Measurements from ENCODE around the gene POLR2J2. TPM values are rescaled to one million over a fixed set of nuclear protein-coding genes. Genes with fewer than 3 reads are reported as not detected.
A peak's percentile ranks its signal among the peaks of the same experiment; 100 is the strongest.
"Not testable (repeated sequence)": the region's sequence is repeated elsewhere in the genome, so short reads cannot be mapped to it uniquely, and the experiment has no call there.

POLR2J2 gene
- total and polyA plus RNA-seq, 10 donors: 0.99 to 21.1 (median 10.5) TPM

DNA sequence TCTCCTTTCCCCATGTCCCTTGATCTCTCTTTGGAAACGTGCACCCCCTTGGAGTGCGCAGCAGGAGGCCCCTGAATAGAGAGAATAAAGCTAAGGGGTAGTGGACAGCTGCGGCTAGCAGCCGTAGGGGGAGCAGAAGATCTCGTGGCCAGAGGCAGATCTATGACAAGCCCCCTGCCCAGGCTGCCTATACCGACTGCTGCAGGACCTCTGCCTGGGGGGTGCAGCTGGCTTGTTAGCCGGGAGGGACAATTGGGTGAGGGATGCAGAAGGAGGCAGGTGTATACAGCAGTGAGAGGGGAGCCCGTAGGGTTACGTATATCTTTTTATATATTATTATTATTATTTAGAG is 469 bp upstream of the POLR2J2 start:
- no CpG with 5 or more reads among the region's 9 CpGs for WGBS, 5 donors
- H3K27me3 ChIP-seq (replicated peaks in 1 of 7); H3K27ac ChIP-seq; H3K9me3 ChIP-seq; intact Hi-C loops (cut with DNase I; ENCODE audit: low total_unique reads); DNase-seq; H3K36me3 ChIP-seq; H3K4me1 ChIP-seq: not testable (repeated sequence)
- H3K4me3 ChIP-seq: peak overlapping the region in 3 of 8 donors; percentile 37 to 65 (median 43)

DNA sequence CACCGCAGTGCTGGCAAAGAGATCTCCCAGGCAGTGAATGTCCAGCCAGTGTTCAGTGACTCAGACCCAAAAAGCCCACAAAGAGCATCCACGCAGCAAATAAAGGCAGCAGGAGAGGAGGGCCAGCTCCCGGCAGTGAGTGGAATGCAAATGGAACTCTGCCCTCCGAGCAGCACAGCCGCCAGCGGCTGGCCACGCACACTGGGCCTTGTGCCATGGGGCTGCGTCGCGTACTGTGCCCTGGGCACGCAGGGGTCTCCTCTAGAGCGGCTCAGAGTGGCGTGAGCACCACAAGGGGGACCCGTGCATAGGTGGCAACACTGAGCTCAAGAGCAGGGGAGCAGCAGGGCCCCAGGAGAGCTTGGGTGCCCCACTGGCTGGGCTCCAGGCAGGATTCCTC is 3.9 kb downstream of the POLR2J2 start:
- H3K4me3 ChIP-seq; H3K4me1 ChIP-seq; H3K27me3 ChIP-seq (replicated peaks in 1 of 7); H3K9me3 ChIP-seq; H3K27ac ChIP-seq; intact Hi-C loops (cut with DNase I; ENCODE audit: low total_unique reads): not testable (repeated sequence)
- 94 to 97% methylated on average over 7 to 9 of the region's 14 CpGs; no CpG with 5 or more reads in 3 of the 5 donors for WGBS, 5 donors
- DNase-seq: peak; percentile 14
- H3K36me3 ChIP-seq: peaks cover 0 to 10% (median 3%) of the 10 kb centered on the region in 6 donors

DNA sequence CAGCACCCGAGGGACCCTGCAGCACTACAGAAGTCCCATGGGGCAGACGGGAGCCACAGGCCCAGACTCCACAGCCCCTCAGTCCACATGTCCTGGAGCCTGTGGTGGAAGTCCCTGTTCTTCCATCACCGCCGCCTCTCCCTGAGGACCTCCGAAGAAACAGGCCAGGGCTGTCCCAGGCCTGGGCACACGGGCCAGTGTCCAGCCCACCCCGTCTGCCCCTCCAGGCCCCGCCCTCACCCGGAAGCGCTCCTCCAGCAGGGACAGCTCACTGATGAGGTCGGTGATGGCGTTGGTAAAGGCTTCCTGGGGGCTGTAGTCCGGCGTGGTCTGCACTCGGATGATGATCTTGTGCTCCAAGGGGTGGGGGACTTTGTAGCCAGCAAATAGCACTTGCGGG is 4.6 kb downstream of the POLR2J2 start:
- H3K36me3 ChIP-seq: peaks cover 0 to 10% (median 3%) of the 10 kb centered on the region in 6 donors
- H3K9me3 ChIP-seq; H3K27me3 ChIP-seq (replicated peaks in 1 of 7); intact Hi-C loops (cut with DNase I; ENCODE audit: low total_unique reads); H3K4me1 ChIP-seq; H3K4me3 ChIP-seq; H3K27ac ChIP-seq; DNase-seq: not testable (repeated sequence)
- no CpG with 5 or more reads among the region's 16 CpGs for WGBS, 5 donors

DNA sequence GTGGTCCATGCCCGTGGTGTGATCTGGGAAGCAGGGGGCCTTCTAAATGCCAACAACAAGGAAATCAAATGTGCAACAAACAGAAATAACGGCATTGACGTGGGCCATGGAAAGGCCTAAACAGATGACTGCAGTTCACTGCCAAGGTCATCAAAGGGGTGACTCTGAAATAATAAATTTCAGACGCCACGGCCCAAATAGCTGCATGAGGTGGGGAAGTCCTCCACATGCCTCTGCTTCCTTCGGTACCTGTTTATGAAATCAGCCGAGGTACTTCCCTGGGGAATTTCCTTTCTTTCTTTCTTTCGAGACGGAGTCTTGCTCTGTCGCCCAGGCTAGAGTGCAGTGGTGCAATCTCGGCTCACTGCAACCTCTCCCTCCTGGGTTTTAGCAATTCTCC is 6.7 kb downstream of the POLR2J2 start:
- H3K4me3 ChIP-seq; H3K27ac ChIP-seq; intact Hi-C loops (cut with DNase I; ENCODE audit: low total_unique reads); H3K4me1 ChIP-seq; H3K27me3 ChIP-seq (replicated peaks in 1 of 7); DNase-seq; H3K9me3 ChIP-seq: not testable (repeated sequence)
- H3K36me3 ChIP-seq: peaks cover 0 to 10% (median 3%) of the 10 kb centered on the region in 6 donors
- WGBS, 5 donors: 62 to 92% (median 85%) methylated on average over 4 of the region's 11 CpGs; no CpG with 5 or more reads in 2 of the 5 donors

DNA sequence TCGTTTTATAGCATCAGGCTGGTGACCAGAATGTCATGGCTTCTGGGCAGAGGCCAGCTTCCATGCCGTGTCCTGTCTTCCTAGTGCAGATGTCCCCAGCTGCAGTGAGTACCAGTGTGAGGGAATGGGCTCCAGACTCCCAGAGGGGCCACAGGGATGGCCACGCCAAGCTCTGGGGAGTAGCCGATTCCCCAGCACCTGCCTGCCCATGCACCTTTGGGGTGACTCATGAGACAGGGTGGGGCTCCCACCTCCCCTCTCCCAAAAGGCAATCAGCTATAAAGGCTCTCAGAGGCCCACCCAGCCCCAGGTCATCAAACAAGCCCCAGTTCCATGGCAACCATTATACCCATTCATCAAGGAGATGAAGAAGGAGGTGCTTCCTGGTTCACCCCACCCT is 21.5 kb downstream of the POLR2J2 start, which contains the start of gene SPDYE2B:
TSS of gene SPDYE2B (plus strand) at position 396 of the 400 bp plus-strand sequence. CDS start 2,030 bp downstream, outside the sequence.
- H3K27ac ChIP-seq; H3K9me3 ChIP-seq; H3K36me3 ChIP-seq; intact Hi-C loops (cut with DNase I; ENCODE audit: low total_unique reads); H3K4me3 ChIP-seq; DNase-seq; H3K27me3 ChIP-seq (replicated peaks in 1 of 7); H3K4me1 ChIP-seq: not testable (repeated sequence)
- WGBS, 5 donors: no CpG with 5 or more reads among the region's 4 CpGs

DNA sequence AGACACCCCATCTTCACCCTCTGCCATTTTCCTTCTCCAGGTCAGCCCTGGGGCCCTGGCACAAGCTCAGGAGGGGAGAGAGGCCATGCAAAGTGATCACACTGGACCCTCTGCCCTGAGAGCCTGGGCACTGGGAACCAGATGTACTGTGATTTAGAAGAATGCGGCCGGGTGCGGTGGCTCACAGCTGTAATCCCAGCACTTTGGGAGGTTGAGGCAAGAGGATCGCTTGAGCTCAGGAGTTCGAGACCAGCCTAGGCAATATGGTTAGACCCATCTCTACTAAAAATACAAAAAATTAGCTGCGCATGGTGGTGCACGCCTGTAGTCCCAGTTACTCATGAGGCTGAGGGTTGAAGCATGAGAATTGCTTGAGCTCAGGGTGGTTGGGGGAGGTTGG is 23.6 kb downstream of the POLR2J2 start:
- H3K4me1 ChIP-seq; H3K27ac ChIP-seq; intact Hi-C loops (cut with DNase I; ENCODE audit: low total_unique reads); H3K4me3 ChIP-seq; H3K9me3 ChIP-seq; H3K27me3 ChIP-seq (replicated peaks in 1 of 7); H3K36me3 ChIP-seq: not testable (repeated sequence)
- WGBS, 5 donors: 95 to 98% (median 97%) methylated on average over 5 to 7 of the region's 7 CpGs
- peak; percentile 24 for DNase-seq

DNA sequence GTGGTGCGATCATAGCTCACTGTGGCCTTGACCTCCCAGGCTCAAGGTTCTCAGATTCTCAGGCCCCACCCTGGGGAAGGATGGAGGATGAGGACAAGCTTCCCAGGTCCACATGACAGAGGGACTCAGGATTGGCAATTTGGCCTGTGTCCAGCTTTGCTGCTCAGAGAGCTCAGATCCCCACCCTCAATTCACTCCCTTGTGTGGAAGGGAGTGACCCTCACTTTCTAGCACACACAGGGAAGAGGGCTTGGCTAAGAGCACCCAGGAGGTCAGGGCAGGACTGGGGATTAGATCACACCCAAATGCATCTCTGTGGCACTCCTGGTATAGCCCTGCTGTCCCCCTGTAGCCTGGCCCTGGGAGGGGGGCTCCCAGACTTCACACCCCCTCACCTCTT is 28.1 kb downstream of the POLR2J2 start:
- H3K9me3 ChIP-seq; H3K27me3 ChIP-seq (replicated peaks in 1 of 7); H3K27ac ChIP-seq; DNase-seq; H3K4me1 ChIP-seq; intact Hi-C loops (cut with DNase I; ENCODE audit: low total_unique reads); H3K4me3 ChIP-seq; H3K36me3 ChIP-seq: not testable (repeated sequence)
- WGBS, 5 donors: no CpG with 5 or more reads among the region's 1 CpG

DNA sequence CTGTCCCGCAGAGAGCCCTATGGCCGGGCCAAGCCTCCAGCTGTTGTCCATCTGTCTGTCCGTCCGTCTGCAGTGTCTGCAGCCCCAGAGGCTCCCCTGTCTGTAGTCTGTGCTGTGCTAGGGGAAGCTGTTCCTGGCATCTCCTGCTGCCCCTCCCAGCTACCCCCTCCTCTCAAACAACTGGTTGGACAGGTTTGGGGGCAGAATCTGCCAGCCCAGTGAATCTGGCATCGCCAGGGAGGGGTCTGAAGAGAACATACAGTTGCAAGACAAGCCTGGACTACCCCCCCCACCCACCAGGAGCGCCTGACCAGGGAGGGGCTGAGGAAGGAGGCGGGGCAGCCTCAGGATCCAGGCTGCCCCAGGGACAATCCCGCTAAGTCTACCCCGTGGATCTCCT is 28.8 kb downstream of the POLR2J2 start, which contains the start of gene UPK3BL1:
TSS of gene UPK3BL1 (minus strand) at position 101 of the 400 bp plus-strand sequence. CDS start at position 51, 50 bp downstream.
- intact Hi-C loops (cut with DNase I; ENCODE audit: low total_unique reads); H3K27me3 ChIP-seq (replicated peaks in 1 of 7); H3K27ac ChIP-seq; H3K9me3 ChIP-seq; H3K36me3 ChIP-seq; DNase-seq; H3K4me3 ChIP-seq; H3K4me1 ChIP-seq: not testable (repeated sequence)
- WGBS, 5 donors: no CpG with 5 or more reads among the region's 9 CpGs

DNA sequence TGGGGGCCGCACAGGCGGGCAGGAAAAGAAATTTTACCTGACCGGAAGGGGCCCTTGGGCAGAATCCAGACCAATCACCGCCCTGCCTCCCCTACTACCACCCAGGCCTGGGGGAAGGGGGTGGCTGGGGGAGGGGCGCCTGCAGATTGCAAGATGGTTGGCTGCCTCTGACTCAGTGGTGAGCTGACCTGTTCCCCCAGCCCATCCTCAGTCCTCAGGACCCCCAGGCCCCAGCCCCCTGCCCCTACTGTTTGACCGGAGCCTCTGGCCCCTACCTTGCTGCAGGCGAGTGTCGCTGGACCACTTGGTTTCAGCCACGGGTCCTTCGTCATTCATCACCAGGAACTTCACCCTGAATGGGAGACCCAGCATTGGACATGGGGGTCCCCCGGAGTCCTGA is 32.6 kb downstream of the POLR2J2 start:
- intact Hi-C loops (cut with DNase I; ENCODE audit: low total_unique reads); H3K9me3 ChIP-seq; H3K36me3 ChIP-seq; H3K4me3 ChIP-seq; H3K4me1 ChIP-seq; H3K27me3 ChIP-seq (replicated peaks in 1 of 7); H3K27ac ChIP-seq: not testable (repeated sequence)
- 90 to 92% (median 92%) methylated on average over 4 to 7 of the region's 11 CpGs; no CpG with 5 or more reads in 1 of the 5 donors for WGBS, 5 donors
- peak; percentile 54 for DNase-seq

DNA sequence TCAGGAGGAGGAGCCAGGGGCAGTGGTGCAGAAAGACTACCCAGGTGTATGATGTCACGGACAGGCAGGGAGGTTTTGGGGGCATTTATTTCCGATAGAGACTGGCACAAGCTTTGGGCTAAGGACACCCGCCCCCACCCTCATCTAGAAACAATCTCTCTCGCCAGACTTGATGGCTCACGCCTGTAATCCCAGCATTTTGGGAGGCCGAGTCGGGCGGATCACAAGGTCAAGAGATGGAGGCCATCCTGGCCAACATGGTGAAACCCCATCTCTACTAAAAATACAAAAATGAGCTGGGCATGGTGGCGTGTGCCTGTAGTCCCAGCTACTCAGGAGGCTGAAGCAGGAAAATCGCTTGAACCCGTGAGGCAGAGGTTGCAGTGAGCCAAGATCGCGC is 34.5 kb downstream of the POLR2J2 start:
- peak; percentile 6 for DNase-seq
- H3K27me3 ChIP-seq (replicated peaks in 1 of 7); H3K27ac ChIP-seq; H3K9me3 ChIP-seq; H3K36me3 ChIP-seq; H3K4me1 ChIP-seq; H3K4me3 ChIP-seq; intact Hi-C loops (cut with DNase I; ENCODE audit: low total_unique reads): not testable (repeated sequence)
- WGBS, 5 donors: 84 to 92% (median 87%) methylated on average over 7 to 9 of the region's 13 CpGs

DNA sequence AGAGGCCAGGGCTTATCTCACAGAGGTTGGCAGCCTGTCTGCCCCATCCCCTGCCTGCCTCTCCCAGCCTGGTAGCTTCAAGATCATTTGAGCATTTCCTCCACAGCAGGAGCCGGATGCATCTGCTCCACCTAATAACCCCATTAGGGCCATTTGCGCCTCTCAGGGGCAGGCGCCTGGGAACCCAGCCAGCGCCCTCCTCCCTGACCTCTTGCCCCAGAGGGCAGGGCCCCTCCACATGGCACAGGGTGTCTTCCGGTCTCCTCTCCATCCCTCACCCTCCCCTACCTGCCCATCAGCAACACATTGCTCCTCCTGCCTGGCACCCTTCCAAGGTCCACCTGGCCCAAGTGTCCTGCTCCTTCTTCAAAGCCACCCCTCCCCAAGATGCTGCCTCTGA is 36.1 kb downstream of the POLR2J2 start:
- H3K27me3 ChIP-seq (replicated peaks in 1 of 7); H3K36me3 ChIP-seq; H3K4me1 ChIP-seq; H3K4me3 ChIP-seq; H3K9me3 ChIP-seq; H3K27ac ChIP-seq; DNase-seq; intact Hi-C loops (cut with DNase I; ENCODE audit: low total_unique reads): not testable (repeated sequence)
- WGBS, 5 donors: 52 to 71% methylated on average over 3 of the region's 5 CpGs; no CpG with 5 or more reads in 3 of the 5 donors

DNA sequence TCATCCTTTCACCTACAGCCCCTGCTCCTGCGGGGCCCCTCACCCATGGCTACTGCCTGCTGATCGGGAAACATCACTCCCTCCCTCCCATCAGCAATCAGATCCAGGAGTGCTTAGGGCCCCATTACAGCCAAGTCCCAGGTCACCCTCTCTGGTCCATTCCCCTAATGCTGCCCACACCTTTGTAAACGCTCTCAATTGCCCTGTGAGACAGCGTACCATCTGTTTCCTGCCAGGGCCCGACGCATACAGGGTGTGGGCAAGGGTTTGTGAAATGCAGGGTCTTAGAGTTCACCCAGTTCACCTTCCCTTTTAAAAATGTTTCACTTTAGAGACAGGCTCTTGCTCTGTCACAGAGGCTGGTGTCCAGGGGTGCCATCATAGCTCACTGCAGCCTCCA is 37.2 kb downstream of the POLR2J2 start:
- intact Hi-C loops (cut with DNase I; ENCODE audit: low total_unique reads); DNase-seq: not testable (repeated sequence)

More for the DNA sequence above, 37.2 kb downstream of the POLR2J2 start:
- not testable (repeated sequence) for H3K27ac ChIP-seq; H3K4me3 ChIP-seq; H3K36me3 ChIP-seq; H3K9me3 ChIP-seq; H3K27me3 ChIP-seq (replicated peaks in 1 of 7); H3K4me1 ChIP-seq
- WGBS, 5 donors: 33 to 63% (median 47%) methylated on average over 1 to 2 of the region's 6 CpGs
